Liver (tissue), 9 donors: ENCODE data around the gene EFNA2. TPM values are rescaled to one million over a fixed set of nuclear protein-coding genes. Genes with fewer than 3 reads are reported as not detected.

Experiments used
- DNase-seq: peaks from one replicate; pipeline ENCODE4 v3.0.0-alpha.2; 2017; ENCODE audit warnings: low spot score
- H3K27ac ChIP-seq, 2 donors: one replicate each; pipeline ENCODE4 v1.7.0; 2013; ENCODE audit warnings: inconsistent platforms in 2 of 2, low read length in 2 of 2, control low read depth in 1 of 2, low read depth in 1 of 2, mild to moderate bottlenecking in 1 of 2
- H3K27me3 ChIP-seq, 4 donors: one replicate each; pipeline versions ENCODE4 v1.6.1 to v1.7.0; 2013; ENCODE audit warnings: low read length in 3 of 4, inconsistent platforms in 1 of 4, mild to moderate bottlenecking in 1 of 4, moderate library complexity in 1 of 4; ENCODE audit not compliant: control insufficient read depth in 4 of 4, insufficient read depth in 4 of 4
- H3K36me3 ChIP-seq, 4 donors: one replicate each; pipeline versions ENCODE4 v1.6.1 to v1.7.0; 2013; ENCODE audit warnings: low read length in 3 of 4, mild to moderate bottlenecking in 3 of 4, low read depth in 1 of 4, moderate library complexity in 1 of 4; ENCODE audit not compliant: control insufficient read depth in 4 of 4, insufficient read depth in 3 of 4
- H3K4me1 ChIP-seq, 4 donors: one replicate each; pipeline versions ENCODE4 v1.6.1 to v1.7.0; 2013; ENCODE audit warnings: low read length in 3 of 4, mild to moderate bottlenecking in 3 of 4, moderate library complexity in 1 of 4; ENCODE audit not compliant: control insufficient read depth in 4 of 4, insufficient read depth in 4 of 4
- H3K4me3 ChIP-seq, 3 donors: one replicate each; pipeline versions ENCODE4 v1.6.1 to v1.7.0; 2013; ENCODE audit warnings: low read length in 3 of 3, control low read depth in 1 of 3, low read depth in 1 of 3, mild to moderate bottlenecking in 1 of 3
- H3K9ac ChIP-seq, 2 donors: one replicate each; pipeline ENCODE4 v1.7.0; 2013; ENCODE audit warnings: low read length in 2 of 2, mild to moderate bottlenecking in 2 of 2, moderate library complexity in 2 of 2, control low read depth in 1 of 2, low read depth in 1 of 2
- H3K9me3 ChIP-seq, 4 donors: one replicate each; pipeline versions ENCODE4 v1.6.1 to v1.7.0; 2013; ENCODE audit warnings: low read length in 3 of 4; ENCODE audit not compliant: control insufficient read depth in 4 of 4
- EGR1 ChIP-seq, 2 donors: IDR thresholded peaks; 2 replicates each; pipeline ENCODE4 v1.6.1; 2016 to 2018; ENCODE audit warnings: antibody characterized with exemption in 2 of 2, low read depth in 2 of 2
- FOXA1 ChIP-seq: IDR thresholded peaks from 2 replicates; pipeline ENCODE4 v1.6.1; 2016; ENCODE audit warnings: antibody characterized with exemption
- FOXA2 ChIP-seq: IDR thresholded peaks from 2 replicates; pipeline ENCODE4 v1.6.1; 2016; ENCODE audit warnings: antibody characterized with exemption
- GABPA ChIP-seq, 2 donors: IDR thresholded peaks in 1 of 2; conservative IDR thresholded peaks in 1 of 2; 2 replicates each; pipeline ENCODE4 v1.6.1; 2016; ENCODE audit warnings: antibody characterized with exemption in 2 of 2, mild to moderate bottlenecking in 1 of 2, moderate library complexity in 1 of 2
- HNF4A ChIP-seq, 2 donors: conservative IDR thresholded peaks; 2 replicates each; pipeline ENCODE4 v1.6.1; 2016; ENCODE audit warnings: antibody characterized with exemption in 2 of 2, mild to moderate bottlenecking in 2 of 2
- HNF4G ChIP-seq: IDR thresholded peaks from 2 replicates; pipeline ENCODE4 v1.6.1; 2016; ENCODE audit warnings: antibody characterized with exemption
- JUND ChIP-seq, 2 donors: IDR thresholded peaks; 2 replicates each; pipeline ENCODE4 v1.6.1; 2016; ENCODE audit warnings: antibody characterized with exemption in 2 of 2
- NR2F2 ChIP-seq: IDR thresholded peaks from 2 replicates; pipeline ENCODE4 v1.6.1; 2016; ENCODE audit warnings: antibody characterized with exemption
- RAD21 ChIP-seq, 2 donors: IDR thresholded peaks; 2 replicates each; pipeline ENCODE4 v1.6.1; 2016; ENCODE audit warnings: antibody characterized with exemption in 2 of 2, mild to moderate bottlenecking in 2 of 2
- RXRA ChIP-seq, 2 donors: IDR thresholded peaks; 2 replicates each; pipeline ENCODE4 v1.6.1; 2017 to 2018; ENCODE audit warnings: antibody characterized with exemption in 2 of 2, mild to moderate bottlenecking in 1 of 2
- SP1 ChIP-seq: IDR thresholded peaks from 2 replicates; pipeline ENCODE4 v1.6.1; 2018; ENCODE audit warnings: antibody characterized with exemption, mild to moderate bottlenecking
- TAF1 ChIP-seq: conservative IDR thresholded peaks from 2 replicates; pipeline ENCODE4 v1.6.1; 2016; ENCODE audit warnings: antibody characterized with exemption, mild to moderate bottlenecking
- YY1 ChIP-seq: IDR thresholded peaks from 2 replicates; pipeline ENCODE4 v1.6.1; 2016; ENCODE audit warnings: antibody characterized with exemption, mild to moderate bottlenecking
- WGBS: extraction: QIAGEN DNeasy Blood & Tissue Kit; methylation state at CpG from one replicate; pipeline ENCODE4 v1.1.7; 2013; 5-methylcytosine and 5-hydroxymethylcytosine counted together
- polyA plus RNA-seq, 2 donors: library from polyadenylated mRNA; stranded (reverse) in 1 of 2; unstranded in 1 of 2; fragments of 200-250 nt in 1 of 2; fragments of >200 nt in 1 of 2; fragmentation: Nextera tagmentation in 1 of 2; extraction: Ambion mirVana in 1 of 2; gene quantifications; one replicate each; pipeline versions ENCODE4 v1.2.1 to v1.2.3, GENCODE V29; 2013 to 2015
- total RNA-seq, 2 donors: library from RNA; depleted of rRNA; stranded (reverse); fragments of >200 nt; gene quantifications; one replicate each; pipeline ENCODE4 v1.2.3, GENCODE V29; 2014
- TF ChIP-seq, protein P1 (sequence below): IDR thresholded peaks from 2 replicates; pipeline ENCODE4 v1.6.1; 2016; ENCODE audit warnings: antibody characterized with exemption
- TF ChIP-seq, protein P2 (sequence below): fragments of 150-350 bp; IDR thresholded peaks from 2 replicates; pipeline ENCODE4 v1.5.1; 2017; ENCODE audit warnings: improper control_type of control experiment, low read depth, low read length; ENCODE audit not compliant: missing input control
- TF ChIP-seq, protein P3 (sequence below): IDR thresholded peaks from 2 replicates; pipeline ENCODE4 v1.6.1; 2016; ENCODE audit warnings: antibody characterized with exemption
- TF ChIP-seq, protein P4 (sequence below): IDR thresholded peaks from 2 replicates; pipeline ENCODE4 v1.6.1; 2016; ENCODE audit warnings: antibody characterized with exemption
- TF ChIP-seq, protein P5 (sequence below): IDR thresholded peaks from 2 replicates; pipeline ENCODE4 v1.6.1; 2016; ENCODE audit warnings: antibody characterized with exemption, mild to moderate bottlenecking
- donor health status: healthy.
- donor health status: healthy.
- donor health status: healthy.
- donor health status: healthy.
- donor health status: healthy.

EFNA2 gene
- total and polyA plus RNA-seq, 4 donors = 0.98 to 9.8 (median 4.3) TPM

DNA sequence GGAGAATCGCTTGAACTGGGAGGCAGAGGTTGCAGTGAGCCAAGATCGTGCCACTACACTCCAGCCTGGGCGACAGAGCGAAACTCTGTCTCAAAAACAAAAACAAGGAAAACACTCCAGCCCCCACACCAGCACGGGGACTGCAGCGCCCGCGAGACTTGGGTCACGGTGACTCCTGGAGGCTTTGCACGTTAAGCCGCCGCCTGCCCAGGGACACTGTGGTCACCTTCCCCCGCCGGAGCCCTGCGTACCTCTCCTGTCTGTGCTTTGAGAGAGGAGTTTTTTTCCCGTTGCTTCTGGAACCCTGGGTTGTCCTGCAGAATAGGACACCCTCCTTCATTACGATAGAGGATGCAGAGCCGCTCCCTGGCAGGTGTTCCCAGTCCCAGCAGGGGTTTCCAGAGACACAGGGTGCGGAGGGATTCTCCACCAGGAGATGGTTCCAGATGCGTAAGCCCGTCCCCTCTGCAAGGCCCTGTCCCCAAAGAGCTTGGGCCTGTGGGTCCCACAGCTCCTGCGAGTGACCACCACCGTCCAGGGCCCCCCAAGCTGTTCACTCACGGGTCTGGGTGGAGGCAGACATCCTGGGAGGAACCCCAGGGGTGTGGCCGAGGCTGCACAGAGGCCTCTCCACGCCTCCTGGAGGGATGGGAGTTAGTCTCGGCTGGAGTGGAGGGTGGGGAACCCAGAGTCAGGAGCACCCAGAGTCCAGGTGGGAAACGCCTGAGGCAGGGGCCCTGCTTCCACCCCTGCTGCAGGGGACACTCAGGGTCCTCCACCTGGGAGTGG is 55.2 kb downstream of the EFNA2 start:
- Histone ChIP-seq H3K9me3 (no peaks in the 10 kb centered on the region), H3K9ac (no peak overlapping the region), H3K27me3 (no peaks in the 10 kb centered on the region), H3K4me3 (no peak overlapping the region), H3K27ac (no peak overlapping the region), H3K4me1 (no peaks in the 10 kb centered on the region), H3K36me3 (no peaks in the 10 kb centered on the region)
- DNase-seq = no peak
- TF ChIP-seq JUND (IDR thresholded peaks at IDR 0.05) (no peak), RAD21 (IDR thresholded peaks at IDR 0.05) (no peak), FOXA2 (no peak)
- TF ChIP-seq, protein P1, sequence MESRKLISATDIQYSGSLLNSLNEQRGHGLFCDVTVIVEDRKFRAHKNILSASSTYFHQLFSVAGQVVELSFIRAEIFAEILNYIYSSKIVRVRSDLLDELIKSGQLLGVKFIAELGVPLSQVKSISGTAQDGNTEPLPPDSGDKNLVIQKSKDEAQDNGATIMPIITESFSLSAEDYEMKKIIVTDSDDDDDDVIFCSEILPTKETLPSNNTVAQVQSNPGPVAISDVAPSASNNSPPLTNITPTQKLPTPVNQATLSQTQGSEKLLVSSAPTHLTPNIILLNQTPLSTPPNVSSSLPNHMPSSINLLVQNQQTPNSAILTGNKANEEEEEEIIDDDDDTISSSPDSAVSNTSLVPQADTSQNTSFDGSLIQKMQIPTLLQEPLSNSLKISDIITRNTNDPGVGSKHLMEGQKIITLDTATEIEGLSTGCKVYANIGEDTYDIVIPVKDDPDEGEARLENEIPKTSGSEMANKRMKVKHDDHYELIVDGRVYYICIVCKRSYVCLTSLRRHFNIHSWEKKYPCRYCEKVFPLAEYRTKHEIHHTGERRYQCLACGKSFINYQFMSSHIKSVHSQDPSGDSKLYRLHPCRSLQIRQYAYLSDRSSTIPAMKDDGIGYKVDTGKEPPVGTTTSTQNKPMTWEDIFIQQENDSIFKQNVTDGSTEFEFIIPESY = no peak
- WGBS = 86% methylated on average over 28 of the region's 28 CpGs

DNA sequence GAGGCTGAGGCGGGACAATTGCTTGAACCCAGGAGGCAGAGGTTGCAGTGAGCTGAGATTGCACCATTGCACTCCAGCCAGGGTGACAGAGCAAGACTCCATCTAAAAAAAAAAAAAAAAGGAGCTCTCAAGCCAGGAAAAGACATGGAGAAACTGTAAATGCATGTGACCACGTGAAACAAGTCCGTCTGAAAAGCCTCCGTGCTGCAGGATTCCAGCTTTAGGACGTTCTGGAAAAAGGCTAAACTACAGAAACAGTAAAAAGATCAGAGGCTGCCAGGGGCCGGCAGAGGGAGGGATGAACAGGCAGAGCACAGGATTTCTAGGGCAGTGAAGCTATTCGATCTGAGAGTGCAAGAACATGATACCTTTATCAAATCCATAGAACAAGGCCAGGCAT is 57.4 kb downstream of the EFNA2 start:
- H3K4me1 ChIP-seq = no peaks in the 10 kb centered on the region
- H3K9me3 ChIP-seq = no peaks in the 10 kb centered on the region
- no peaks in the 10 kb centered on the region for H3K36me3 ChIP-seq
- DNase-seq = no peak
- H3K27ac ChIP-seq = no peak overlapping the region
- H3K4me3 ChIP-seq = no peak overlapping the region
- WGBS = 66% methylated on average over 7 of the region's 7 CpGs
- TF ChIP-seq, protein P2, sequence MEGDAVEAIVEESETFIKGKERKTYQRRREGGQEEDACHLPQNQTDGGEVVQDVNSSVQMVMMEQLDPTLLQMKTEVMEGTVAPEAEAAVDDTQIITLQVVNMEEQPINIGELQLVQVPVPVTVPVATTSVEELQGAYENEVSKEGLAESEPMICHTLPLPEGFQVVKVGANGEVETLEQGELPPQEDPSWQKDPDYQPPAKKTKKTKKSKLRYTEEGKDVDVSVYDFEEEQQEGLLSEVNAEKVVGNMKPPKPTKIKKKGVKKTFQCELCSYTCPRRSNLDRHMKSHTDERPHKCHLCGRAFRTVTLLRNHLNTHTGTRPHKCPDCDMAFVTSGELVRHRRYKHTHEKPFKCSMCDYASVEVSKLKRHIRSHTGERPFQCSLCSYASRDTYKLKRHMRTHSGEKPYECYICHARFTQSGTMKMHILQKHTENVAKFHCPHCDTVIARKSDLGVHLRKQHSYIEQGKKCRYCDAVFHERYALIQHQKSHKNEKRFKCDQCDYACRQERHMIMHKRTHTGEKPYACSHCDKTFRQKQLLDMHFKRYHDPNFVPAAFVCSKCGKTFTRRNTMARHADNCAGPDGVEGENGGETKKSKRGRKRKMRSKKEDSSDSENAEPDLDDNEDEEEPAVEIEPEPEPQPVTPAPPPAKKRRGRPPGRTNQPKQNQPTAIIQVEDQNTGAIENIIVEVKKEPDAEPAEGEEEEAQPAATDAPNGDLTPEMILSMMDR = no peak
- TF ChIP-seq, protein P3, sequence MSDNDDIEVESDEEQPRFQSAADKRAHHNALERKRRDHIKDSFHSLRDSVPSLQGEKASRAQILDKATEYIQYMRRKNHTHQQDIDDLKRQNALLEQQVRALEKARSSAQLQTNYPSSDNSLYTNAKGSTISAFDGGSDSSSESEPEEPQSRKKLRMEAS = no peak
- TF ChIP-seq YY1 (no peak), RXRA (IDR thresholded peaks at IDR 0.05) (no peak), GABPA (IDR thresholded peaks at IDR 0.05 in 1 of 2, conservative IDR thresholded peaks at IDR 0.05 in 1 of 2) (no peak), JUND (IDR thresholded peaks at IDR 0.05) (no peak), HNF4A (conservative IDR thresholded peaks at IDR 0.05) (no peak), TAF1 (no peak), SP1 (no peak), FOXA2 (no peak), HNF4G (no peak), FOXA1 (no peak), NR2F2 (no peak), RAD21 (IDR thresholded peaks at IDR 0.05) (no peak), EGR1 (IDR thresholded peaks at IDR 0.05; ENCODE audit: low read depth in 2 of 2) (no peak)
- TF ChIP-seq, protein P1 = no peak
- TF ChIP-seq, protein P4, sequence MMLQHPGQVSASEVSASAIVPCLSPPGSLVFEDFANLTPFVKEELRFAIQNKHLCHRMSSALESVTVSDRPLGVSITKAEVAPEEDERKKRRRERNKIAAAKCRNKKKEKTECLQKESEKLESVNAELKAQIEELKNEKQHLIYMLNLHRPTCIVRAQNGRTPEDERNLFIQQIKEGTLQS = no peak
- TF ChIP-seq, protein P5, sequence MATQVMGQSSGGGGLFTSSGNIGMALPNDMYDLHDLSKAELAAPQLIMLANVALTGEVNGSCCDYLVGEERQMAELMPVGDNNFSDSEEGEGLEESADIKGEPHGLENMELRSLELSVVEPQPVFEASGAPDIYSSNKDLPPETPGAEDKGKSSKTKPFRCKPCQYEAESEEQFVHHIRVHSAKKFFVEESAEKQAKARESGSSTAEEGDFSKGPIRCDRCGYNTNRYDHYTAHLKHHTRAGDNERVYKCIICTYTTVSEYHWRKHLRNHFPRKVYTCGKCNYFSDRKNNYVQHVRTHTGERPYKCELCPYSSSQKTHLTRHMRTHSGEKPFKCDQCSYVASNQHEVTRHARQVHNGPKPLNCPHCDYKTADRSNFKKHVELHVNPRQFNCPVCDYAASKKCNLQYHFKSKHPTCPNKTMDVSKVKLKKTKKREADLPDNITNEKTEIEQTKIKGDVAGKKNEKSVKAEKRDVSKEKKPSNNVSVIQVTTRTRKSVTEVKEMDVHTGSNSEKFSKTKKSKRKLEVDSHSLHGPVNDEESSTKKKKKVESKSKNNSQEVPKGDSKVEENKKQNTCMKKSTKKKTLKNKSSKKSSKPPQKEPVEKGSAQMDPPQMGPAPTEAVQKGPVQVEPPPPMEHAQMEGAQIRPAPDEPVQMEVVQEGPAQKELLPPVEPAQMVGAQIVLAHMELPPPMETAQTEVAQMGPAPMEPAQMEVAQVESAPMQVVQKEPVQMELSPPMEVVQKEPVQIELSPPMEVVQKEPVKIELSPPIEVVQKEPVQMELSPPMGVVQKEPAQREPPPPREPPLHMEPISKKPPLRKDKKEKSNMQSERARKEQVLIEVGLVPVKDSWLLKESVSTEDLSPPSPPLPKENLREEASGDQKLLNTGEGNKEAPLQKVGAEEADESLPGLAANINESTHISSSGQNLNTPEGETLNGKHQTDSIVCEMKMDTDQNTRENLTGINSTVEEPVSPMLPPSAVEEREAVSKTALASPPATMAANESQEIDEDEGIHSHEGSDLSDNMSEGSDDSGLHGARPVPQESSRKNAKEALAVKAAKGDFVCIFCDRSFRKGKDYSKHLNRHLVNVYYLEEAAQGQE = no peak
- no peak overlapping the region for H3K9ac ChIP-seq
- H3K27me3 ChIP-seq = no peaks in the 10 kb centered on the region
